HG03060 (cell line): Measurements from ENCODE around the gene SLC12A7.
"Not testable (repeated sequence)": the region's sequence is repeated elsewhere in the genome, so short reads cannot be mapped to it uniquely, and the experiment has no call there.

Experiments used
- ATAC-seq: cut with Tn5 transposase; IDR thresholded peaks from one replicate; pipeline ENCODE4 v1.9.1; 2021; ENCODE audit warnings: low read depth, moderate number of reproducible peaks; ENCODE audit not compliant: unreplicated experiment

Gene SLC12A7

DNA sequence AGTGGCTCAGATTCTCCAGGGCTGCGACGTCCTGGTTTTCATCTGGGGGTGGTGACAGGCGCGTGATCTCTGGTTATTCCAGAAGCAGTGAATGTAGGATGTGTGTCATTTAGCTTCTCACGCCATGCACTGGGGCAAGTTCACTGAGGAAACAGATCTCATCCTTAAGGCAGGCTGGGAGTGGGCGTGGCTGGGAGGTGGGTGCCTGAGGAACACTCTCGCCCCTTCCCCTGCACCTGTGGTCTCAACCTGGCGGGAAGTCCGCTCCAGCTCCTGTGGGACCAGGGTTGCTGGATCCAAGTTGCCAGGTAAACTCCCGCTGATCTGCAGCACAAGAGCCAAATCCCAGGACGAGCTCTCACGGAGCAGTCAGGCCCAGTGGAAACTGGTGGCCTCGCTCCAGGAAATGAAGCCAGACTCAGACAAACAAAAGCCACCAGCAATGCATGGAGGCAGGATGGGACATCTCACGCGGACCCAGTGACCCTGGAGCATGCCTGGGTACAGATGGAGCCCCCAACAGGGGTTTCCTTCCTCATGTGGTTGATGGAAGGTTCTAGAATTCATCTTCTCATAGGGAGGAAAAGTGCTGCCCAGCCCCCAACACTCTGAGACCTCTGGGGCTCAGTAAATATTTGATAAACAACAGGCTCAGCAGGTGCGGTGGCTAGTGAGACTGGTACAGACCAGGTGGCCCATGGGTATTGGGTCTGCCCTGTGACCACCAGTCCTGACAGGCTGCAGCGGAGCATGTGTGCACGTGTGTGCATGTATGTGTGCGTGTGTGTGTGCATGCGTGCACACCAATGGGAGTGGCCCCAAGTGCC is 16.3 kb upstream of the SLC12A7 start:
- ATAC-seq: no peak

DNA sequence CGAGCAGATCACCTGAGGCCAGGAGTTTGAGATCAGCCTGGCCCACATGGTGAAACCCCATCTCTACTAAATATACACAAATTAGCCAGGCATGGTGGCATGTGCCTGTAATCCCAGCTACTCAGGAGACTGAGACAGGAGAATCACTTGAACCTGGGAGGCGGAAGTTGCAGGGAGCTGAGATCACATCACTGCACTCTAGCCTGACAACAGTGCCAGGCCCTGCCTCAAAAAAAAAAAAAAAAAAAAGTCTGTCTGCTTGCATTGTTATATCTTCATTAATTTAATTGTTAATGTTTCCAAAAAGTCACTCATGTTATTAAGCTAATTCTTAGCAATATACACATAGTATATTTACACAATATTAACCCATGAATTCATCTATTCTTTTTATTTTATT is 13.8 kb upstream of the SLC12A7 start:
- ATAC-seq: not testable (repeated sequence)

DNA sequence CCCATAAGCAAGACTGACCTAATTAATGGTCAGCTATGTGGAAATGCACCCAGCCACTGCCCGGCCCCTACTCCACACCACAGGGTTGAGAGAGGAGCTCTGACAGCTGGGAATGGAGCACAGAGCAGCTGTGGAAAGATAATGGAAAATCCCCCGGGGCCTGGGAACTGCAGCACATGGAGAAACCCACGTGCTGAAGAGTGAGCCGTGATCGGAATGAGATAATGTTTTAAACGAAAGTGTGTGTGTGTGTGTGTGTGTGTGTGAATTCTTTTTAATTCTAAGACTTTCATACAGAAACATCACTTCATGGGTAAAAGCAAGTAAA is 13.1 kb upstream of the SLC12A7 start:
- ATAC-seq: no peak

DNA sequence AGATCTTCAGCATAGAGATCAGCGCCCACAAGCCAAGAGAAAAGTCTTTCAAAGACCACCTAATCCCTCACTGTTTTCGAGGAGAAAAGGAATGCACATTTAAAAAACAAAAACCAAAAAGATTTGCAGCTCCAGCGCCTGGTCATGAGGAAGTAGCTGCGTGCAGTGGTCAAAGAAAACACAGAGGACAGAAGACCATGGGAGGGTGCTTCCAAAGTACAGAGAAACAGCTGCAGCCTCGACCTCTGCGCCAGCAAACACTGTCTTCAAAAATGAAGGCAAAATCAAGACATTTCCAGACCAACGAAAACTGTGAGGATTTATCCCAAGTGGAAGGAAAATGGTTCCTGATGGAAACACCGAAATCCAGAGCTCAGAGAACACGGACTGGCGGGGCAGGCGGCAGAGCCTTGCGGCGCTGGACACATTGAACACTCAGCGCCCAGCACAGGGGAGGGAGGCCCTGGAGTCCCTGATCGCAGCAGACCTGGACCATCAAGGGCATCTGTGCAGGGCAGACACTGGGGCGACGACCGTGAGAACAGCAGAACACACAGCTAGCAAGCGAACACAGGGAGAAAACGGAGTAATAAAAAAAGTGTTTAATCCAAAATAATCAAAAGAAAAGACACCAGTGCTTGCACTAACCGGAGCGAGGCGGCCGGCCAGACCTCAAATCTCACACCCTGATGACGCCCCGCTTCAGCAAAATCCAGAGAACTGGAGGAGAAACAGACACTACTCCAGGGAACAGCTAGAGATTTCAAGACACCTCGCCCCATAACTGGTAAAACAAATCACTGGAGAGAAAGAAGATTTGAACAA is 12.6 kb upstream of the SLC12A7 start:
- no peak for ATAC-seq

DNA sequence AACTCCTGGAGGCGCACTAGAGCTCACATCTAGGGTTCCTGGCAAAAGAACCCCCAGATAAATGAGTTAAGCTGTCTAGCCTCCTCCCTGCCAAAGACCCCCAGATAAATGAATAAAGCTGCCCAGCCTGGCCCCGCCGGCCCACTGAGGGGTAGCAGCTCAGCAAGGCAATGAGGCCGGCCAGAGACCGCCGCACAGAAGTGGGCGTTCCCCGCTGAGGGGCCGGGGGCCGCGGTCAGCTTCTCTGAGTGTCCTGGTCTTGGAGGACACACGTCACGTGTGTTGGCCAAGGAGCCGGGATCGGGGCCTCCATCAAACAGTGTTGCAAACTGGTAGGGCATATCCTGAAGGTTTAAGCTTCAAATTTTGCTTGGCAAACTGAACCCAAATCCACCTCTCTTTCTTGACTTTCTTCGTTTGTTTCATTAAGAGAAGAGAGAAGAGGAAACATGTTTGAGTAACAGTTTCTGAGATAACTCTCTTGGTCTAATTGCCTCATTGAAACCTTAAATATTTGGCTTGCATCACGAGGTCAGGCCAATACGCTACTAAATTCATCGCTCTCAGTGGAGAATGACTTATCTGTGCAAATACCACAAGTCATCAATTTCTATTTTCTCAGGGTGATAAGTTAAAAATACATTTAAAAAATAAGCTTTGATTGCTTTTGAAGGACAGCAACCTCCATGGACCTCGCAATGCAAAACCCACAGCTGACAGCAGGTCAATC is 11.7 kb upstream of the SLC12A7 start:
- no peak for ATAC-seq

DNA sequence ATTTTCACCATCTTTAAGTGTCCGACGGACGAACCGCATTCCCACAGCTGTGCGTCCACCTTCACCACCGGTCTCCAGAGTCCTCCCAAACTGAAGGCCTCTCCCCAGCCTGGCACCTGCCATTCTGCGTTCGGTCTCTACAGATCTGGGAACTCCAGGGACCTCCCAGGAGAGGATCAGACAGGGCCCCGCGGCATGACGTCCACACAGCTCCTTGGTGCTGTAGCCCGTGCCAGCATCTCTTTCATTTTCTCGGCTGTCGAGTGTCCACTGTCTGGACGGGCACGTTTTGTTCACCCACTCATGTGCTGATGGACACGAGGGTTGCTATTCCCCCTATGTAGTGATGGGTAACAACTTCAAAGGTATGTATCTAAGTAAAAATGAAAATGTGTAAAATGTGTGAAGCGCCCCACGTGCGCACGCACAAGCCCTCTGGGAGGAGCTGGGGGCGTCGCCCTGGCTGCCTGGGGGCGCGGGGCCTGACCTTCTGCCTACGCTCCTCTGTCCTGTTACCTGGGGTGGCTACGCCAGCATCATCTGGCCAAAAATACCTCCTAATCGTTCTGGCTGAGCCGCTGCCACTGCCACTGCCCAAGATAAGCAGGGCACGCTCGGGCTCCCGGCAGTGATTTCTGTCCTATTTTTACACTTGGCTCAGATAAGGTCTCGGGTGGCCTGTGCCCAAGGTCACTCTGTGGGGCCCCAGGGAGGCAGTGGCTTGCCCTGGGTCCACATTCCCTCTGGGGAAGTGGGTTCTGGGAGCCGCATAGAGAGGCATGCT is 10.8 kb upstream of the SLC12A7 start:
- no peak for ATAC-seq

DNA sequence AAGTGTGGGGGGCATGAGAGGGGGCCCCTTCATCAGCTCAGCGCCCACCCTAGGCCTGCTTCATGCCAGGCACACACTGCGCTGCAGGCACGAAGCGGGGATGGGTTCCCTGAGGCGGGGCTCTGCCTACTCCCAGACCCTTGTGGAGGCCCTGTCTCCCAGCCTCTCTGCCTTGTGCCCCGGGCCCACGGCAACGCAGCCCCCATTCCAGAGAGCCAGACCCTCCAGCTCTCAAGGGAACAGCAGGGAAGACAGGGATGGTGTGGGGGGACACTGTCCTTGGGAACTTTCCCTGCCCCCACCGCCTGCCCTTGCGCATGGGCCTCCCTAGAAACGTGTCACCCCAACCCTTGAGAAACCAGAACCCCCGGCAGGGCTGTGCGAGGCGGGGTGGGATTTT is 10.0 kb upstream of the SLC12A7 start:
- ATAC-seq: no peak

DNA sequence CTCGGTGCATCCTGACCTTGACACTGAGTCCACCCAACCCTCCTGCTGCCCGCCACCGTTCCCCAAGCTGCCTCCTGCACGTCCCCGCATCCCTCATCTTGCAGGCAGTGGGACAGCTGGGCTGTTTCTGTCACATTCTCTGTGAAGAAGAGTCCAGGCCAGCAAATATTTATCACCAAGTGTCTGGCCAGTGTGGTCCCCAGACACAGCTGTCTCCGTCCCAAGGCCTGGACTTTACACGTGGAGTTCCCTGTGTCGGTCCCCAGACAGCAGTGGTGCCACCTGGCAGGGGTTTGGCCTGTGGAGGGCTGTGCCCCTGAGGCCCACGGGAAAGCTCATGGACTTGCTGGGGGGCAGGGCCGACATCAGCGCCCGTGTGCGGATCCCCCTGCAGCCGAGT is 9.2 kb upstream of the SLC12A7 start:
- no peak for ATAC-seq

DNA sequence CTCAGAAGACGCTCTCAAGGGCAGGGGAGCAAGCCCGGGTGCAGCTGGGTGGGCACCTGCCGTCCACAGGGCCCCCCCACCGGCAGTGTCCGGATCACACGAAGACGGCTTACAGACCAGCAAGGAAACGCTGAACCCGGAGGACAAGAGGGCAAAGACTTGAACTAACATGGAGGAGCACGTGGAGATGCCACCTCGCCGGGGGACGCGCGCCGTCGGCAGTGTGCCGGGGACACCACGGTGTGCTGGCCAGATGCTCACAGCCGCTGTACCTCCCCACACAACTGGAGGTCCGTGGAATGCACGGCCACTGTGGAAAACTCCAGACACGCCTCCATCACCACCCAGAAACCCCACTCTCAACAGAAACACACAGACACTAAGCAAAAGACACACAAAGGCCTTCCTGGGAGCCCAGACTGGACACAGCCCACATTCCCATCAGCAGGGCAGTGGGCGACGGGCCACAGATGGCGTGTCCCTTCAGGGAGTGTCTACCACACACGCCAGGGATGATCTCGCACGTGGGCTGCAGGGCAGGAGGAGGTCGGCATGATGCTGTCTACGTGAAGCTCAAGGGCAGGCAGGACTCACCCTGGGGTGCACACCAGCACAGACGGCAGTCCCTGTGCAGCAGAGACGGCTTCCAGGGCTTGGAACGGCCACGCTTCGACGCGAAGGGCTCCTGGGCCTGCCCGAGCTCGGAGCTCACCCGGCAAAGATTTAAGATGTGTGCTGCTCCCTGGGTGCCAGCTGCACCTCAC is 8.6 kb upstream of the SLC12A7 start:
- no peak for ATAC-seq

DNA sequence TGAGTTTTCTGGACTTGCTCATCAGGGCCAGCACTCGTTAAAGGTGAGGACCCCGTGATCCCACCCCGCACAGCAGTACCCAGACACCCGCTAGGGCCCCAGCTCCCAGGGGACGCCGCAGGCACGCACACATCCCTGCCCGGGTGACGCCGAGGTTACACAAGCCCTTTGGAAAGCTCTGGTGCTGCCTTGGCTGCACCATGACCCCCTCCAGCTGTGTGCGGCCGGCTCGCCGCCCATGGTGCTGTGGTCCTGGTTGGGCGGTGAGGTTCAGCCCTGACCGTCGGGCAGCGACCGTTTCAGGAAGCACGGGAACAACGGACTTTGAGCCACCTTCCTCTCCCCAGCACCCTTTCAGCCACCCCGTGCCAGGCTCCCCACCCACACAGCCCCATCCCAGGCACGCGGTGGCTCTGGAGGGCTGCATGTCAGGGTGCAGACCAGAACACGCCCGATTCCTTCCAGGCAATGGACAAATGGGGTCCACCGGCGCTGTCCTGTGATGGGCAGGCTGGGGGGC is 7.5 kb upstream of the SLC12A7 start:
- no peak for ATAC-seq

DNA sequence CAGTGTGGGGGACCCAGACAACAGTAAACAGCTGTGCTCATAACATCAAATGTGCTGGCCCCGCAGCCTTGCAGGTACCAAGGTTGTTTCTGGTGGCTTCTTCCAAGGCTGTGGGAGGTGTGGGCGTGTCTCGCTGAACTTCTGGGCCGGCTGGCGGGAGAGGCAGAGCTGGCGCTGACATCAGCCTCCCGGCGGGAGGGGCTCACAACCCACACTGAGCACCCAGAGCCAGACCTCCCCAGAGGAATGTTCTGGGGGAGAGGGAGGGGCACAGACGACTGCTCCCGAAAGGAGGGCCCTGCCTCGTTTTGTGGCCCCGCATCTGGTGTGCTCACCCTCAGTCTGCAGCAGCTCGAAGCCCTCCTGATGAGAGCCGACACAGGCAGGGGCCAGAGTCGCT is 6.9 kb upstream of the SLC12A7 start:
- ATAC-seq: no peak

DNA sequence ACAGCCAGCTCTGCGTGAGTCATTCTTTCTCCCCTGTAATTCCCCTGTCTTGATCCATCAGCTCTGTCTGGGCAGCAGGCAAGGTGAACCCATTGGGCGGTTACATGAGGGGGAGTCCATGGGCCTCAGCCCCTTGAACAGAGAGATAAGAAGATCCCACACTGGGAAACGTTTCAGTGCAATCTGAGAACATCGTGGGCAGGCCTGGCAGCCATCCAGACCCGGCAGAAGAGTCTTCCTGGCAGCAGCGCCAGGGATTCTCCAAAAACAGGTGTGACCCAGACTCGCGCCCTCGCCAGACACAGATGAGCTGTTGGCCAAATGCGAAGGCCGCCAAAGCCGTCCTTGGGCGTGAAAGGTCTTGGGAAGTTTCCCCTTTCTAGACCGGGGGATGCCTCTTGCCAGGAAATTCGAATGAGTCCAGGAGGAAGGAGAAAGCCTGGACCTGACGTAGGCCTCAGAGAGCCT is 6.4 kb upstream of the SLC12A7 start:
- no peak for ATAC-seq

DNA sequence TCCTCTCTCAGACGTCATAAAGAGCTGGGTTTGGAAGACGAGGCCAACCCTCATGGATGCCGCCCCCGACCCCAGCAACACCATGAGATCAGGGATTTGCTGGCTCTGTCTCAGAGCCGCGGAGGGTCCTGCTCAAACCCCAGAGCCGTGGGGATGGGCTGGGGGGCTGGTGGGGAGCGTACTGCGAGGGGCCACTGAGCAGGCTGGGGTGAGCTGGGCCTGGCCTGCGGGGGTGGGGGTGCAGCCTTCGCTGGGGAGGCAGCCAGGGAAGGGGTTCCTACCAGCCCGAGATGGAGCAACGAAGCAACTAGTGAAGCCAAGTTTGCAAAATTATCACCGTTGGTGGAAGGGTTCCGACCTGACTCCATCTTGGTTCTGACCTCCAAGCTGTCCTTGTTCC is 5.1 kb upstream of the SLC12A7 start:
- ATAC-seq: no peak

DNA sequence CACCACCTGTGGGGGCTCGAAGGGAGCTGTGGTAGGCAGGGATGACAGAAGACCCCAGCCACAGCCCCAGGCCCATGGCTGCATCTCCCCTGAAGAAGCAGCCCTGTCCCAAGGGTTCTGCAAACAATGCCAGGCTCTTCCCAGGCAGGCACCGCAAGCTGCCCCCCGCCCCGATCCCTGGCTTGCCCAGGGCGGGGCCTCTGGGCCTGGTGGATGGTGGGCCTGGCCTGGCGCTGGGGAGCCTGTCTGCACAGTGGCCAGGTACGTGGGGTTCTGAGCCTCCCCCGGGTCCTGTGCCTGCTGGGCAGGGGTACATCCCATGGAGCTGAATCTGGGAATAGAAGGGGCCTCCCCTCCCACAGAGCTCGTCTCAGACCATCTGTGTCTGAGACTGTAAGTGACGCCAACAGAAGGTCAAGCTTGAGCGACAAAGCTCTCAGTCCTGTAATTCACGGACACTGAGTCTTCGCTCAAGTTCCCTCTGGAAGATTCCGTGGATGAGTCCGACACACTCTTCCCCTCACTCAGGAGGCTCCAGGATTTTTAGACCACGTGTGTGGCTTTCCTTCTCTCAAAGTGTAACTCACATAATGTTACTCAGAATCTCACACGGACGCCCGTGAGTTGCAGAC is 4.4 kb upstream of the SLC12A7 start:
- no peak for ATAC-seq

DNA sequence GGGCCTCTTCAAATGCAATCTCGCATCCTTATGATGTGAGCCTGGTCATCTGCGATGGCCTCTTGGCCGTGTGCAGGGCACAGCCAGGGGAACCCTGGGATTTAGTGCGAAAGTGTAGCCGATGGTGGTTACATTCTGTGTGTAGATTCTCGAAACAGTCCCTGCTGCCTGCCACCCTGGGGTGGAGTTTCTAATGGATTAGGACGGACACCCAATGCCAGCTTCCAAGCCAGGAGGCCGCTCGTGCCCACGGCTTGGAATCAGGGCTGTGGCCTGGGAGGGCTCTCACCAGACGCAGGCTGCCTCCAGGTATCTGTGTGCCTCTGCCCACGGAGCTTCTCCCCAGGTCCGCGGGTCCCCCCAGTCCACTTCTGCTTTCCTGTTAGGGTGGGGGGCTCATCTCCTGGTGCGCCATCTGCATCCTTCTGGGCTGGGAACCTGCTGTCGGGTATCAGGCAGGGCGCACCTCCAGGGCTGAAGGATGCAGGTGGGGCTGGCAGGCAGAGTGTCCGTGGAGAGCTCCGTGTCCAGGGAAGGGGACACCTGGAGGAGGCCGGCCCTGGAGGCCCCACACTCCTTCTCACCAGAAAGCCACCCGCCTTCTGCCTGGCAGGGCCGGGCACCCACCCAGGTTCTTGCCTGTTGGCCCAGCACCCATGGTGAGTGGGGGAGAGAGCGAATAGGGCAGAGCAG is 3.4 kb upstream of the SLC12A7 start:
- no peak for ATAC-seq

DNA sequence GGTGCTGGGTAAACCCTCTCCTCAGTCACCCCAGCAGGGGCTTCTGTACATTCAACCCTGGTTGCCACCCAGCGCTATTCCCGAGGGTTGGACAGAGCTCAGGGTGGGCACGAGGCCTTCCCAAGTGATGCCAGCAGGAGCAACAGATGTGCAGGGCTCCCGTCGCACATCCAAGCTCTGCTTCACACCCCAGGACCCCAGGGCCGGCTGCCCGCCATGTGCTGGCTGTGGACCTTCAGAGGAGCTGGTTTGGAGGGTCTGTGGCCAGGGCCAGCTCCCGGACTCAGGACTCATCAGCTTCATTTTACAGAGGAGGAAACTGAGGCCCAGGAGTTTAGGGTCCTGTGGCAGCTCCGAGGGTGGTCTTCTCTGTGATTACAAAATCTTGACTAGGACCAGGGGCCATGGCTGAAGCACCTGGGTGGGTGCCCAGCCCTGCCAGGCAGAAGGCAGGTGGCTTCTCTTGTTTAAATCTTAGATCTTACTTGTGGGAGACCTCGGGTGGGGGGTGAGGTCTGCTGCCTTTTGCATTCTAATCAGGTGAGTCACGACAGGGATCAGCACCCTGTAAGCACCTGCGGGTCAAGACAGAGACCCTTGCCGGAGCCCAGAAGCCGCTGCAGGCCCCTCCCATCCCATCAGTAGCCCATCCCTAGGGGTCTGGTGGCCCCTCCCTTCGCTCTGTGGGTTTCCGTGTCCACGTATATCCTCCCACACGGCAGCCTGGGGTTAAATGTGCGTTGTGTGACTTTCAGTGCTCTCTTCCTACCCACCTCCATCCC is 2.1 kb upstream of the SLC12A7 start:
- no peak for ATAC-seq

DNA sequence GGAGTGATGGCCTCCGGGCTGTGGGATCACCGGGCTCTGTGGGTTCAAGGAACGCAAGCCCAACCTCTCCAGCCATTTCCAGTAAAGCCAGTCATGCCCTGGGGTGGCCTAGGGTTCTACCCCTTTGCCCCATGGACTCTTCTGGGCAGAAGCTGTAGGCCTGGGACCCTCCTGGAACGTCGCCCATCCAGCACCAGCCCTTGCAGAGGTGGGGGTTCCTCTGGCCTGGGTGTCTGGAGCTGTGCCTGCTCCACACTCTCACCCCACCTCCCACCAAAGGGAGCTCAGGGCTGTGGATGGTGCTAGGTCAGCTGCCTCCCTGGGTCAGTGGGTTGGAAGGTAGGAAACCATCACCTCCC is 1.4 kb upstream of the SLC12A7 start:
- no peak for ATAC-seq
